Measurements from ENCODE around the gene PPP1R14B. TPM values are rescaled to one million over a fixed set of nuclear protein-coding genes. Genes with fewer than 3 reads are reported as not detected.

The PPP1R14B gene
- total and polyA plus RNA-seq, 7 donors: 129 to 522 (median 236) TPM

- DNase-seq (peak in 1 of 2 donors; percentile 52), ATAC-seq (no peak)
- Histone ChIP-seq H3K9me3 (no peaks in the 10 kb centered on the region), H3K27ac (no peak overlapping the region), H3K27me3 (ENCODE audit: insufficient read depth in 3 of 3, low read length in 2 of 3) (no peaks in the 10 kb centered on the region), H3K4me1 (peaks cover 9% of the 10 kb centered on the region), H3K4me3 (no peak overlapping the region), H3K36me3 (ENCODE audit: insufficient read depth in 1 of 2, low read depth in 1 of 2) (peaks cover 0 to 80% of the 10 kb centered on the region in 2 donors)
- intact Hi-C loops (cut with DNase I): no loop called here
- TF ChIP-seq CTCF (IDR thresholded peaks at IDR 0.05): no peak
- 87 to 90% (median 90%) methylated on average over 21 to 24 of the region's 24 CpGs for WGBS, 3 donors
Observed at GRCh38 chr11:64258356-64258755, 11.6 kb upstream of the PPP1R14B start.

GRCh38 chr11:64256300-64256699 is 9.6 kb upstream of the PPP1R14B start:
- WGBS, 3 donors: 84 to 88% (median 86%) methylated on average over 15 of the region's 15 CpGs
- Histone ChIP-seq H3K27me3 (ENCODE audit: insufficient read depth in 3 of 3, low read length in 2 of 3) (no peaks in the 10 kb centered on the region), H3K4me1 (peaks cover 24% of the 10 kb centered on the region), H3K27ac (no peak overlapping the region), H3K36me3 (ENCODE audit: insufficient read depth in 1 of 2, low read depth in 1 of 2) (peaks cover 0 to 62% of the 10 kb centered on the region in 2 donors), H3K4me3 (no peak overlapping the region), H3K9me3 (no peaks in the 10 kb centered on the region)
- intact Hi-C loops (cut with DNase I): no loop called here
- no peak for TF ChIP-seq CTCF (IDR thresholded peaks at IDR 0.05)
- no peak for DNase-seq
- ATAC-seq: no peak

- no peak for DNase-seq
- intact Hi-C loops (cut with DNase I): no loop called here
Observed at GRCh38 chr11:64255135-64256128, 8.7 kb upstream of the PPP1R14B start.

GRCh38 chr11:64254326-64254725 is 7.6 kb upstream of the PPP1R14B start:
- Histone ChIP-seq H3K27ac (no peak overlapping the region), H3K4me1 (peaks cover 29% of the 10 kb centered on the region), H3K36me3 (ENCODE audit: insufficient read depth in 1 of 2, low read depth in 1 of 2) (peaks cover 0 to 49% of the 10 kb centered on the region in 2 donors), H3K4me3 (no peak overlapping the region), H3K9me3 (no peaks in the 10 kb centered on the region), H3K27me3 (ENCODE audit: insufficient read depth in 3 of 3, low read length in 2 of 3) (no peaks in the 10 kb centered on the region)
- no peak for TF ChIP-seq CTCF (IDR thresholded peaks at IDR 0.05)
- 84 to 89% (median 86%) methylated on average over 6 to 7 of the region's 7 CpGs for WGBS, 3 donors
- ATAC-seq (no peak), DNase-seq (peak in 1 of 2 donors; percentile 53)
- intact Hi-C loops (cut with DNase I): loop anchor here in 1 of 2 donors (5.0 kb wide), 1 partner anchor 48 kb away; the partner anchor contains the start of gene CATSPERZ

More at GRCh38 chr11:64255135-64256128, 8.7 kb upstream of the PPP1R14B start:
- H3K27ac ChIP-seq: no peak overlapping the region
- H3K9me3 ChIP-seq: no peaks in the 10 kb centered on the region
- 90 to 93% (median 92%) methylated on average over 35 of the region's 35 CpGs for WGBS, 3 donors
- H3K4me3 ChIP-seq: no peak overlapping the region
- TF ChIP-seq CTCF (IDR thresholded peaks at IDR 0.05): no peak
- H3K4me1 ChIP-seq: peaks cover 29% of the 10 kb centered on the region
- H3K27me3 ChIP-seq (ENCODE audit: insufficient read depth in 3 of 3, low read length in 2 of 3): no peaks in the 10 kb centered on the region
- peaks cover 0 to 57% of the 10 kb centered on the region in 2 donors for H3K36me3 ChIP-seq (ENCODE audit: insufficient read depth in 1 of 2, low read depth in 1 of 2)
- ATAC-seq: no peak

All from psoas muscle (tissue), 8 donors.